Measurements from ENCODE around the gene DAAM1.

Gene DAAM1

DNA sequence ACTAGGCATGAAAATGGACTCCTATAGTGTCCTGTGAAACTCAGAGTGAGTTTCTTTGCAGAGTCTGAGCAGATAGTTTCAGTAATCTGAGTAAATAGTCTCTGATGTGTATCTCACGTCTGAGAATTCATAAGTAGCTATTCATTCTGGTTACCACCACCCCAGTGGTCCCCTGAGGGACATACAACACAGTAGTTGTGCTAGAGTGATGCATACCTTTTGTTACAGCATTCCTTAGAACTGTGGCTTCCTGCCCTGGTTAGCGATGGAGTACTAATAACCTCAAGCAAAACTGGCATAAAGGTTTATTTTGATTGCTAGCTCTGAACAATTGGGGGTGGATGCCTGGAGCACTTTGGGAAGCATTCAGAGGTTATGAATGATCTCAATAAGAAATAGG, 114.7 kb downstream of the DAAM1 start:
- no peak for TF ChIP-seq CTCF (IDR thresholded peaks at IDR 0.05; ENCODE audit: extremely low read depth, missing control alignments)
- no peak for DNase-seq (ENCODE audit: low spot score)

DNA sequence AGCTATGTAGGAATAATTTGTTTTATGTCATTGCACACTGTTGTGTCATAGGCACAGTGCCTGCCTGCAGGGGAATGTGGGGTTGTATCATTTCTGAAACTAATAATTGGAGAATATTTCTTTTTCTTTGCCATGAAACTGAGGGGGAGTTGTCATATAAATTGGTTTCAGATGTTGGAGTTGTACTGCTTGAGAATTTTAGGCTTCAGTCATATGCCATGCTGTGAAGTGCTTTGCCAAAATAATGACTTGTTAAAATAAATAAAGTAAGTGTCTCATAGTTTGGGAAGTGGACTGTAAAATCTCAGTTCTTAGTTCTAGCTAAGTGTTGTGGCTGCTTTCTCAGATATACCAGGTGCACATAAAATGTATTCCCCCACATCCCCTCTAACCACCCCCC, 116.8 kb downstream of the DAAM1 start:
- no peak for TF ChIP-seq CTCF (IDR thresholded peaks at IDR 0.05; ENCODE audit: extremely low read depth, missing control alignments)
- DNase-seq (ENCODE audit: low spot score): no peak

GRCh38 chr14:59305836-59306555, 117.5 kb downstream of the DAAM1 start:
- DNase-seq (ENCODE audit: low spot score): no peak

GRCh38 chr14:59306775-59307174, 118.3 kb downstream of the DAAM1 start:
- DNase-seq (ENCODE audit: low spot score): no peak
- no peak for TF ChIP-seq CTCF (IDR thresholded peaks at IDR 0.05; ENCODE audit: extremely low read depth, missing control alignments)

More at GRCh38 chr14:59305836-59306555, 117.5 kb downstream of the DAAM1 start:
- TF ChIP-seq CTCF (IDR thresholded peaks at IDR 0.05; ENCODE audit: extremely low read depth, missing control alignments): no peak

GRCh38 chr14:59308086-59308485, 119.6 kb downstream of the DAAM1 start:
- TF ChIP-seq CTCF (IDR thresholded peaks at IDR 0.05; ENCODE audit: extremely low read depth, missing control alignments): no peak
- DNase-seq (ENCODE audit: low spot score): no peak

- no peak for DNase-seq (ENCODE audit: low spot score)
- no peak for TF ChIP-seq CTCF (IDR thresholded peaks at IDR 0.05; ENCODE audit: extremely low read depth, missing control alignments)
Measured at GRCh38 chr14:59308673-59309072, 120.2 kb downstream of the DAAM1 start.

GRCh38 chr14:59309291-59309900, 120.9 kb downstream of the DAAM1 start:
- DNase-seq (ENCODE audit: low spot score): no peak
- no peak for TF ChIP-seq CTCF (IDR thresholded peaks at IDR 0.05; ENCODE audit: extremely low read depth, missing control alignments)

Data from GM20000 (cell line).